Heart right ventricle (tissue), 16 donors: Measurements from ENCODE around the gene DNAJC11. TPM values are rescaled to one million over a fixed set of nuclear protein-coding genes. Genes with fewer than 3 reads are reported as not detected.
"Not testable (repeated sequence)": the region's sequence is repeated elsewhere in the genome, so short reads cannot be mapped to it uniquely, and the experiment has no call there.

Experiments used
- ATAC-seq, 8 donors: fragments of 200-7000 bp; cut with Tn5 transposase; one replicate each; pipeline ENCODE4 v1.9.1; 2020; ENCODE audit warnings: mild to moderate bottlenecking in 8 of 8, moderate library complexity in 8 of 8, moderate number of reproducible peaks in 1 of 8
- DNase-seq, 2 donors: peaks; one replicate each; pipeline ENCODE4 v3.0.0-alpha.2; 2020
- H3K27ac ChIP-seq, 10 donors: fragments of 200-600 bp; sonication (generic) in 2 of 10; one replicate each; pipeline versions ENCODE4 v1.5.0 to v1.8.0; 2020 to 2022; ENCODE audit warnings: mild to moderate bottlenecking in 3 of 10
- H3K27me3 ChIP-seq, 7 donors: fragments of 200-600 bp; one replicate each; pipeline ENCODE4 v1.8.0; 2021 to 2022; ENCODE audit warnings: mild to moderate bottlenecking in 2 of 7
- H3K36me3 ChIP-seq, 9 donors: fragments of 200-600 bp; sonication (generic) in 1 of 9; one replicate each; pipeline versions ENCODE4 v1.5.0 to v1.8.0; 2020 to 2022; ENCODE audit warnings: mild to moderate bottlenecking in 2 of 9
- H3K4me1 ChIP-seq, 9 donors: fragments of 200-600 bp; sonication (generic) in 1 of 9; one replicate each; pipeline versions ENCODE4 v1.5.0 to v1.8.0; 2020 to 2022; ENCODE audit warnings: mild to moderate bottlenecking in 4 of 9
- H3K4me3 ChIP-seq, 10 donors: fragments of 200-600 bp; sonication (generic) in 2 of 10; one replicate each; pipeline versions ENCODE4 v1.5.0 to v1.8.0; 2020 to 2022; ENCODE audit warnings: mild to moderate bottlenecking in 7 of 10, moderate library complexity in 2 of 10
- H3K9me3 ChIP-seq, 11 donors: fragments of 200-600 bp in 10 of 11; sonication (generic) in 2 of 11; one replicate each; pipeline versions ENCODE4 v1.5.0 to v1.8.0; 2013 to 2022; ENCODE audit warnings: mild to moderate bottlenecking in 2 of 11, control low read depth in 1 of 11, moderate library complexity in 1 of 11
- CTCF ChIP-seq, 9 donors: fragments of 200-600 bp; sonication (generic) in 2 of 9; IDR thresholded peaks; one replicate each; pipeline versions ENCODE4 v1.5.0 to v1.8.0; 2021 to 2022; ENCODE audit warnings: antibody characterized with exemption in 9 of 9, mild to moderate bottlenecking in 5 of 9, moderate library complexity in 1 of 9
- WGBS, 2 donors: extraction: QIAGEN DNeasy Blood & Tissue Kit; methylation state at CpG; one replicate each; pipeline ENCODE4 v1.1.7; 2013; ENCODE audit warnings: inconsistent platforms in 1 of 2; 5-methylcytosine and 5-hydroxymethylcytosine counted together
- intact Hi-C, 10 donors: fragments of 100-400 bp; cut with DNase I; formaldehyde crosslinking; loops; one replicate each; pipeline versions ENCODE4 v1.11.1 to v1.14.2; 2022
- polyA plus RNA-seq, 2 donors: library from polyadenylated mRNA; stranded (reverse); fragments of 200-250 nt; gene quantifications; one replicate each; pipeline ENCODE4 v1.2.3, GENCODE V29; 2013
- total RNA-seq, 10 donors: library from RNA; stranded (reverse); fragmentation: NEBNext Ultra II Directional in 3 of 10; extraction: Animal tissue kit (Norgen Biotek cat#: 25700) in 3 of 10; gene quantifications; one replicate each; pipeline versions ENCODE4 v1.2.1 to v1.2.4, GENCODE V29; 2021 to 2023
- donor health status: Arrhythmogenic right ventricular cardiomyopathy.
- donor health status: ischemic (EF 13 %, LVEDD 7.1; RV severe dilation, severe dysfunction).
- donor health status: healthy with polysubstance abuse.
- donor health status: DM: no; HTN: yes; CAD: no.
- donor health status: DM: no; HTN: no; CAD: no.
- donor health status: ischemic (EF 25% LVEDD 6.9; RV normal size, moderate dysfunction).
- donor health status: ischemic (EF 25% LVEDD 5.7; RV mildly dilated, moderate dysfunction).
- donor health status: healthy.
- donor health status: DM: yes; HTN: yes; CAD: no.
- donor health status: Ischemic cardiomyopathy.
- donor health status: ischemic (EF 35%, LVEDD 5.7; RV mildly dilated, moderate dysfunction).
- donor health status: nonischemic (EF 11% LVEDD 7.7; RV severe dilation, severe dysfunction).
- donor health status: DM: yes; HTN: yes; CAD: no.
- donor health status: PGD.
- donor health status: ischemic (EF 29% LVEDD 5.4; RV normal size, mild dysfunction).
- donor health status: nonischemic (EF 23%, LVEDD 6.1; RV moderate dilation, normal function).

DNAJC11 gene
- total and polyA plus RNA-seq, 12 donors = 31.2 to 80.6 (median 71.9) TPM

GRCh38 chr1:6672558-6672957 is 29.1 kb downstream of the DNAJC11 start:
- intact Hi-C loops = no loop called here
- Histone ChIP-seq H3K4me3 (no peak overlapping the region), H3K27me3 (no peaks in the 10 kb centered on the region), H3K9me3 (no peaks in the 10 kb centered on the region), H3K27ac (peak overlapping the region; percentile 17 to 73 (median 56)), H3K36me3 (peaks cover 0 to 70% (median 4%) of the 10 kb centered on the region in 9 donors), H3K4me1 (peaks cover 0 to 42% (median 12%) of the 10 kb centered on the region in 9 donors)
- no peak for TF ChIP-seq CTCF (IDR thresholded peaks at IDR 0.05)
- DNase-seq (peak; percentile 24 to 57), ATAC-seq (peak; percentile 79 to 96 (median 94))
- WGBS, 2 donors = 46 to 63% methylated on average over 2 of the region's 2 CpGs

- Histone ChIP-seq H3K36me3 (peaks cover 0 to 65% (median 5%) of the 10 kb centered on the region in 9 donors), H3K27ac (no peak overlapping the region), H3K4me1 (peaks cover 0 to 37% (median 11%) of the 10 kb centered on the region in 9 donors), H3K27me3 (no peaks in the 10 kb centered on the region), H3K4me3 (no peak overlapping the region), H3K9me3 (no peaks in the 10 kb centered on the region)
- TF ChIP-seq CTCF (IDR thresholded peaks at IDR 0.05) = no peak
- WGBS, 2 donors = 99% methylated on average over 9 of the region's 9 CpGs
- intact Hi-C loops = no loop called here
- no peak for DNase-seq
- ATAC-seq = no peak
Measured at GRCh38 chr1:6668503-6668902, 33.1 kb downstream of the DNAJC11 start.

- no peak for TF ChIP-seq CTCF (IDR thresholded peaks at IDR 0.05)
- H3K36me3 ChIP-seq = peaks cover 0 to 62% (median 5%) of the 10 kb centered on the region in 9 donors
- intact Hi-C loops = no loop called here
- H3K4me3 ChIP-seq = no peak overlapping the region
- H3K9me3 ChIP-seq = no peaks in the 10 kb centered on the region
- ATAC-seq (peak; percentile 83 to 92 (median 90)), DNase-seq (peak in 1 of 2 donors; percentile 62)
- no peaks in the 10 kb centered on the region for H3K27me3 ChIP-seq
- 76% methylated on average over 6 of the region's 6 CpGs for WGBS, 2 donors
- H3K4me1 ChIP-seq = peaks cover 0 to 25% (median 11%) of the 10 kb centered on the region in 9 donors
- H3K27ac ChIP-seq = peak overlapping the region; percentile 6 to 85 (median 70)
Measured at GRCh38 chr1:6667139-6667538, 34.5 kb downstream of the DNAJC11 start.

GRCh38 chr1:6666696-6667095 is 34.9 kb downstream of the DNAJC11 start:
- Histone ChIP-seq H3K4me3 (no peak overlapping the region), H3K27ac (peak overlapping the region; percentile 6 to 85 (median 70)), H3K36me3 (peaks cover 0 to 64% (median 5%) of the 10 kb centered on the region in 9 donors), H3K4me1 (peaks cover 0 to 20% (median 8%) of the 10 kb centered on the region in 9 donors), H3K27me3 (no peaks in the 10 kb centered on the region), H3K9me3 (no peaks in the 10 kb centered on the region)
- peak; percentile 4 to 58 (median 43) for ATAC-seq
- WGBS, 2 donors = 47 to 68% methylated on average over 5 of the region's 5 CpGs
- intact Hi-C loops = no loop called here
- TF ChIP-seq CTCF (IDR thresholded peaks at IDR 0.05) = no peak
- no peak for DNase-seq

GRCh38 chr1:6662468-6662867 is 39.1 kb downstream of the DNAJC11 start:
- 98 to 99% methylated on average over 7 of the region's 7 CpGs for WGBS, 2 donors
- H3K9me3 ChIP-seq, intact Hi-C loops, H3K27ac ChIP-seq, ATAC-seq, H3K4me3 ChIP-seq, H3K27me3 ChIP-seq, DNase-seq: not testable (repeated sequence)
- H3K36me3 ChIP-seq = peaks cover 0 to 62% (median 5%) of the 10 kb centered on the region in 9 donors
- peaks cover 0 to 21% (median 7%) of the 10 kb centered on the region in 9 donors for H3K4me1 ChIP-seq
